ENCODE results near the gene PTGER3. TPM values are rescaled to one million over a fixed set of nuclear protein-coding genes. Genes with fewer than 3 reads are reported as not detected.

PTGER3 gene
- polyA plus RNA-seq, 1 donor (not counting 4 experiments of a cell fraction or from before 2014, with no cell fraction given), result 0.04 TPM

DNA sequence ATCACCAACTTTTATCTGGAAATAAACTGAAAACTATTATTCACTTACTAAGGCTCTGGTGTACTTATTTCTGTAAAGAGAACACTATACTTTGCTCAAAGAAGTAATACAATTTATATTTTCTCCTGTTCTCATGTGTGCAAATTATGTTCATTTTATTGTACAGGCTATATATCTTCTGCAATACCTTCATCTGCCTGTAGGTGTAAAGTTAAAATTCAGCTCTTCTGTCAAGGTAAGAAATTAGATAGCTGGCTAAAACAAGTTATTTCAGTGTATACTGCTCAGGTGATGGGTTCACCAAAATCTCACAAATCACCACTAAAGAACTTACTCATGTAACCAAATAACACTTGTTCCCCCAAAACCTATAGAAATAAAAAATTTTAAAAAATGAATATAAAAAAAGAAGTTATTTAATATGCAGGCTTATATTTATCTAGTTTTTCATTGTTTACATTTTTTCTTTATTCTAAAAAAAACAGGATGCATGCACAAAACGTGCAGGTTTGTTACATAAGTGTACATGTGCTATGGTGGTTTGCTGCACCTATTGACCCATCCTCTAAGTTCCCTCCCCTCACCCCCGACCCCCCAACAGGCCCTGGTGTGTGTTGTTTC is 81.5 kb downstream of the PTGER3 start:
- Histone ChIP-seq H4K20me1 (ENCODE audit: control insufficient read depth, extremely low read depth, insufficient read depth, low read length) (no peaks in the 10 kb centered on the region), H2AFZ (ENCODE audit: control insufficient read depth, low read length) (no peak overlapping the region), H3K27ac (ENCODE audit: control insufficient read depth, insufficient read depth, low read length) (no peak overlapping the region), H3K4me2 (ENCODE audit: control insufficient read depth, extremely low read depth, insufficient read depth, low read depth, low read length) (no peak overlapping the region), H3K79me2 (ENCODE audit: control insufficient read depth, insufficient read depth, low read length) (no peaks in the 10 kb centered on the region), H3K36me3 (ENCODE audit: control insufficient read depth in 2 of 2, extremely low read depth in 1 of 2, insufficient read depth in 2 of 2, low read length in 2 of 2) (no peaks in the 10 kb centered on the region), H3K27me3 (ENCODE audit: control insufficient read depth, extremely low read depth, insufficient read depth, low read length) (no peaks in the 10 kb centered on the region), H3K9me1 (ENCODE audit: control insufficient read depth, extremely low read depth, insufficient read depth, low read length) (no peaks in the 10 kb centered on the region), H3K4me1 (ENCODE audit: control insufficient read depth, extremely low read depth, insufficient read depth, low read length) (no peaks in the 10 kb centered on the region), H3K4me3 (ENCODE audit: control insufficient read depth in 2 of 3, extremely low read depth in 1 of 3, insufficient read depth in 2 of 3, low read depth in 1 of 3, low read length in 3 of 3) (no peak overlapping the region), H3K9ac (ENCODE audit: control insufficient read depth, extremely low read depth, insufficient read depth, low read length) (no peak overlapping the region), H3K9me3 (ENCODE audit: control insufficient read depth, low read depth, low read length) (no peaks in the 10 kb centered on the region)
- DNase-seq (ENCODE audit: low read depth, low spot score), result no peak
- TF ChIP-seq, protein P1, sequence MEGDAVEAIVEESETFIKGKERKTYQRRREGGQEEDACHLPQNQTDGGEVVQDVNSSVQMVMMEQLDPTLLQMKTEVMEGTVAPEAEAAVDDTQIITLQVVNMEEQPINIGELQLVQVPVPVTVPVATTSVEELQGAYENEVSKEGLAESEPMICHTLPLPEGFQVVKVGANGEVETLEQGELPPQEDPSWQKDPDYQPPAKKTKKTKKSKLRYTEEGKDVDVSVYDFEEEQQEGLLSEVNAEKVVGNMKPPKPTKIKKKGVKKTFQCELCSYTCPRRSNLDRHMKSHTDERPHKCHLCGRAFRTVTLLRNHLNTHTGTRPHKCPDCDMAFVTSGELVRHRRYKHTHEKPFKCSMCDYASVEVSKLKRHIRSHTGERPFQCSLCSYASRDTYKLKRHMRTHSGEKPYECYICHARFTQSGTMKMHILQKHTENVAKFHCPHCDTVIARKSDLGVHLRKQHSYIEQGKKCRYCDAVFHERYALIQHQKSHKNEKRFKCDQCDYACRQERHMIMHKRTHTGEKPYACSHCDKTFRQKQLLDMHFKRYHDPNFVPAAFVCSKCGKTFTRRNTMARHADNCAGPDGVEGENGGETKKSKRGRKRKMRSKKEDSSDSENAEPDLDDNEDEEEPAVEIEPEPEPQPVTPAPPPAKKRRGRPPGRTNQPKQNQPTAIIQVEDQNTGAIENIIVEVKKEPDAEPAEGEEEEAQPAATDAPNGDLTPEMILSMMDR (optimal IDR thresholded peaks at IDR 0.05 in 1 of 3, IDR thresholded peaks at IDR 0.05 in 1 of 3, conservative IDR thresholded peaks at IDR 0.05 in 1 of 3; ENCODE audit: extremely low read depth in 1 of 3, insufficient read depth in 2 of 3, low read length in 3 of 3), result peak in 1 of 3 experiments; percentile 20
- TF ChIP-seq EZH2 (IDR thresholded peaks at IDR 0.05; ENCODE audit: low read length), result no peak
- dilution Hi-C loops (cut with MboI; ENCODE audit: extremely low pct_ligation_motif_present, low sequenced_read_pairs), result no loop called here
- FAIRE-seq, result no peak

DNA sequence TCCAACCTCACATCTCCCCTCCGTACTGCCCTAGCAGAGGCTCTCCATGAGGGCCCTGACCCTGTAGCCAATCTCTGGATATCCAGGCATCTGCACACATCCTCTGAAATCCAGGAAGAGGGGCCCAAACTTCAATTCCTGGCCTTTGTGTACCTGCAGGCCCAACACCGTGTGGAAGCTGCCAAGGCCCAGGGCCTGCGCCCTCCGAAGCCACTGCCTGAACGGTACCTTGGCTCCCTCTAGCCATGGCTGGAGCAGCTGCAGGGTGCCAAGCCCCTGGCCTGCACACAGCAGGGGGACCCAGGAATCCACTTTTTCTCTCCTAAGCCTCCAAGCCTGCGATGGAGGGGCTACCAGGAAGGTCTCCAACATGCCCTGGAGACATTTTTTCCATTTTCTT is 84.2 kb downstream of the PTGER3 start:
- FAIRE-seq (no peak), DNase-seq (ENCODE audit: low read depth, low spot score) (no peak)
- no peak overlapping the region for H3K9ac ChIP-seq (ENCODE audit: control insufficient read depth, extremely low read depth, insufficient read depth, low read length)
- H3K27me3 ChIP-seq (ENCODE audit: control insufficient read depth, extremely low read depth, insufficient read depth, low read length), result no peaks in the 10 kb centered on the region
- H3K4me1 ChIP-seq (ENCODE audit: control insufficient read depth, extremely low read depth, insufficient read depth, low read length), result no peaks in the 10 kb centered on the region
- H3K79me2 ChIP-seq (ENCODE audit: control insufficient read depth, insufficient read depth, low read length), result no peaks in the 10 kb centered on the region
- no peak overlapping the region for H3K4me2 ChIP-seq (ENCODE audit: control insufficient read depth, extremely low read depth, insufficient read depth, low read depth, low read length)
- no peak overlapping the region for H2AFZ ChIP-seq (ENCODE audit: control insufficient read depth, low read length)
- no peaks in the 10 kb centered on the region for H3K36me3 ChIP-seq (ENCODE audit: control insufficient read depth in 2 of 2, extremely low read depth in 1 of 2, insufficient read depth in 2 of 2, low read length in 2 of 2)
- no peaks in the 10 kb centered on the region for H3K9me3 ChIP-seq (ENCODE audit: control insufficient read depth, low read depth, low read length)
- H4K20me1 ChIP-seq (ENCODE audit: control insufficient read depth, extremely low read depth, insufficient read depth, low read length), result no peaks in the 10 kb centered on the region
- no peak for TF ChIP-seq EZH2 (IDR thresholded peaks at IDR 0.05; ENCODE audit: low read length)
- TF ChIP-seq, protein P1 (optimal IDR thresholded peaks at IDR 0.05 in 1 of 3, IDR thresholded peaks at IDR 0.05 in 1 of 3, conservative IDR thresholded peaks at IDR 0.05 in 1 of 3; ENCODE audit: extremely low read depth in 1 of 3, insufficient read depth in 2 of 3, low read length in 3 of 3), result no peak
- no peak overlapping the region for H3K4me3 ChIP-seq (ENCODE audit: control insufficient read depth in 2 of 3, extremely low read depth in 1 of 3, insufficient read depth in 2 of 3, low read depth in 1 of 3, low read length in 3 of 3)
- H3K27ac ChIP-seq (ENCODE audit: control insufficient read depth, insufficient read depth, low read length), result no peak overlapping the region
- H3K9me1 ChIP-seq (ENCODE audit: control insufficient read depth, extremely low read depth, insufficient read depth, low read length), result no peaks in the 10 kb centered on the region
- dilution Hi-C loops (cut with MboI; ENCODE audit: extremely low pct_ligation_motif_present, low sequenced_read_pairs), result no loop called here
